Right renal cortex interstitium (tissue), 3 donors: ENCODE measurements around the gene MAN2B2. TPM values are rescaled to one million over a fixed set of nuclear protein-coding genes. Genes with fewer than 3 reads are reported as not detected.

ENCODE experiments used
- DNase-seq, 3 donors: peaks; one replicate each; pipeline ENCODE4 v3.0.0-alpha.2; 2013; ENCODE audit warnings: low read depth in 3 of 3, low spot score in 2 of 3
- polyA plus RNA-seq, 3 donors: library from polyadenylated mRNA; unstranded; fragments of 120-200 nt; gene quantifications; one replicate each; pipeline ENCODE4 v1.2.1, GENCODE V29; 2013; ENCODE audit not compliant: insufficient read length in 3 of 3

Gene MAN2B2
- polyA plus RNA-seq, 3 donors, result 15.3 to 16.7 (median 15.6) TPM

DNA sequence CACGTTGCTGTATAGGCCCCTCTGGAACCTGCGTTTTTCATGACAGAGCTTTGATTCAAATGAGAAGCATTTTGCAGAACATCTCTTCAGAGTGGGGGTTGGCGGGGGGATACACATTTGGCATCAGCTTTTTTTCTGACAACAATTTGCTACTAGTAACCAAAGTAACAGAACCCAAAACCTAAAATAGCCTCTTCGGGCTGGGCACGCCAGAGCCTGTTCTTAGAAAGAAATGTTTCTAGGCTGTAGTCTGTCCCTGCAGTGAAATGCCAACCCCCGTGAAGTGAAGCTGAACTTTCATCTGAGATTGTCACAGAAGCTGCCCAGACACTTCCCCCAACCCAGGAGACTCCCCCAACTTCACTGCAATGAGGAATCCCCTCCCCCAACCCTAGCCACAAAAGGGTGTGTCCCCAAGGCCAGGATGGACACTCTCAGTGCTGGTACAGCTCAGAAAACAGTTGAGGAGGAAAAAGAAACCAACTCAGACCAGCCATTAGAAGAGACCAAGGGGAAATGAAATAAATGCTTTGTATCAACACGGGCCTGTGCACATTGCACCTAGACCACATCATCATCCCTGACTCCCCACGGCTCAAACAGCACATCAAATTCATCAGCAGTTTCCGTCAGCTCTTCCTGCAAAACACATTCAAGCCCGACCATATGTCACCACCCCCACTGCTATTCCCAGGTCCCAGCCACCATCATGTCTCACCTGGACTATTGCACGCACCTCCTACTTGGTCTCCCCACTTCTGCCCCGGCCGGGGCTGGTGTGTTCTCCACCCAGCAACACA lies 8.4 kb upstream of the MAN2B2 start:
- DNase-seq, result no peak

DNA sequence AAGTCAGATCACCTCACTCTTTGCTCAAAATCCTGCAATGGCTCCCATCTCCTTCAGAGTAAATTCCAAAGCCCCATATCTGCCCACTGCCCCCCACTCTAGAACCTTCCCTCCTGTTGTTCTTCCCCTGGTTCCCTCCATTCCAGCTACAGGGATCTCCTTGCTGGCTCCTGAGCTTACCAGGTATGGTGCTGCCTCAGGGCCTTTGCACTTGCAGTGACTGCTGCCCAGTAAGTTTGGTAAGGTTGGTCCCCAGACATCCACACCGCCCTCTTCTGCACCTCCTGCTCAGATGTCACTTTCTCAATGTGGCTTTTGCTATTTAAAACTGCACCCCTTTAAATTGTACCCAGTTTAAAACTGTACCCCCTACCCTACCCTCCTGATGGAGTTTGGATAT lies 7.8 kb upstream of the MAN2B2 start:
- no peak for DNase-seq

DNA sequence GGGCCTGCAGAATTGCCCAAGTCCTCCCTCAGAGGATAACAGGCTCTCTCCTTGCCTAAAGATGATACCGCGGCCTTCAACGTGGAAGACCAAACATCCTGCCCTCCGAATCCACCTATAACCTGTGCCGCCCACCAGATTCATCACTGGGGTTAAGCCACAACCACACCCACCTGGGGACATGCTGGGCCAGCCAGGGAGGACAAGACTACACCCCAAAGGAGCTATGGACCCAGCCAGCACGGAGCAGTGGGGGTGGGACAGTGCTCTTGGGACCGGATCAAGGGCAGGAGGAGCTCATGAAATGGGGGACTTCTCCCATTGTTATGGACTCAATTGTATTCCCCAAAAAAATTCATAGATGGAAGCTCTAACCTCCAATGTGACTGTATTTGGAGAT lies 6.8 kb upstream of the MAN2B2 start:
- DNase-seq, result no peak

DNA sequence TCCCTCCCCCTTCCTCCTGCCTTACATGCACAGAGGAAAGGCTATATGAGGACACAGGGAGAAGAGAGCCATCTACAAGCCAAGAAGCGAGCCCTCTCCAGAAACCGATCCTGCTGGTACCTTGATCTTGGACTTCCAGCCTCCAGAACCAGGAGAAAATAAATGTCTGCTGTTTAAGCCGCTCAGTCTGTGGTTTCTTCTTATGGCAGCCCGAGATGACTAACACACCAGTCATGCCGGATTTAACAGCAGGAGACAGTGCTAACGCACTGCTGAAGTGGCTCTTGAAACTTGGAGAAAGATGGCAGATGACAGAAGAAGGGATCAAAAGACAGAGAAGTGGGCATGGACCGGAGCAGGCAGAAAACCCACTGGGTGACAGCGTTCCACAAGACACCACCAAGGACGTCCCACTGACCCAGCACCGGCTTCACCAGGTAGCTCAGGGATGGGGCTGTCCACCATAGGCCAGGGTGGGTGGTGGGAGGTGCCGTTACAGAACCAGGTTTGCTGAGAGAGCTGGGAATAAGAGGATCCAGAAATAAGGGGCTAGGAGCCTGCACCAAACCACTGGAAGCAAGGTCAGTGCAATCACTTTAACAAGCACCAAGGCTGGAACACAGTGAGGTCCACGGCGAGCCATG lies 6.2 kb upstream of the MAN2B2 start:
- DNase-seq, result no peak

DNA sequence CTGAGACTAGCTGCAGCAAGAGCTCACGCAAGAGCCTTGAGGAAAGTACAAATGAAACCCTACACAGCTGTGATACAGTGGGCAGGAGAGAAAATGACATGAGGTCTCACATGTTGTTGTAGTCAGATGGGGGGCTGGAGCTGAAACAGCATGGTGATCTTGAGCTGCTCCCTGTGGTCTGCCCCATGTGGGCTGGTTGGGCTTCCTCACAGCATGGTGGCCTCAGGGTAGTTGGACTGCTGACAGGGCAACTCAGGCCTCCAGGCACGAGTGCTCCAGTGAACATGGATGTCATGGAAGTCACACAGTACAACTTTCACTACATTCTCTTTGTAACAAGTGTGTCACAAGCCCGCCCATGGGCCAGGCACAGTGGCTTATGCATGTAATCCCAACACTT lies 3.4 kb upstream of the MAN2B2 start:
- no peak for DNase-seq

DNA sequence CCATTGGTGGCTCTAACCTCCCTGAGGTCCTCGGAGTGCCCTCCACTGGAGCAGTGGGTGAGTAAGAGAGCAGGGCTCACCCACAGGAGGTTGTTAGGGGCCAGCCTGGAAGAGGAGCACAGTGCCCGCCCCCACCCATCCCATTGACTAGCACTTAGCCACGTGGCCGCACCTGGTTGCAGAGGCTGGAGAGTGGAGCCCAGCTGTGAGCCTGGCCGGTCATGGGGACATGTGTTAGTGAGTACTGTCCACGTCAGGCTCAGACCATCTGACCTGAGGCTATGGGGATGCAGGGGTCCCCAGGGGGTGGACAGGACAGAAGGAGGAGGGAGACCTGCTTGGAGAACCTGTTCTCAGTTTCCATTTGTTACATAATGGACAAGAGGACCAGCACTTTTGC lies 1.4 kb upstream of the MAN2B2 start:
- DNase-seq, result no peak

DNA sequence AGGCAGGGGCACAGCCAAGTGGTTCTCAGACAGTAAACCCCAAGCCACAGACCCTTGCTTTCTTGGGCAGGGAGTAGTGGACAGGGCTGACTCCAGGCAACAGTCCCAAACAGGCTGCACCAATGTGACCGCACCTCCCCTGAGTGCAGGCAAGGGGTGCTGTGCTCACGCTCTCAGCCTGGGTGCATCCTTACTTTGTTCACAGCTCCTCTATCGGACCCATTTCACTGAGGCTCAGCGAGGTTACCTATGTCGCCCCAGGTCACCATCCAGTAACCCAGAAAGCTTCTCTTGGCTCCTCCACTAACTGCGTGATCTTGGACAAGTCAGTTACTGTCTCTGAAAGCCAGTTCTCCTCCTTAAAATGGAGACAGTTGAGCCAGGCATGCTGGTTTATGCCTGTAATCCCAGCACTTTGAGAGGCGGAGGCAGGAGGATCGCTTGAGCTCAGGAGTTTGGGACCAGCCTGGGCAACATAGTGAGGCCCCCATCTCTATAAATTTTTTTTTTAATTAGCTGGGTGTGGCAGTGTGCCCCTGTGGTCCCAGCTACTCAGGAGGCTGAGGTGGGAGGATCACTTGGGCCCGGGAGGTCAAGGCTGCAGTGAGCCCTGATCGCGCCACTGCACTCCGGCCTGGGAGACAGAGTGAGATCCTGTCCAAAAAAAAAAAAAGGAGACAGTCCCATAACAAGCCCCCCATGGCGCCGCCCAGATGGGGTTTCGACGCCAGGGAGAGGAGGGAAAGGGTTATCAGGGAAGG lies 823 bp upstream of the MAN2B2 start:
- DNase-seq, result no peak

DNA sequence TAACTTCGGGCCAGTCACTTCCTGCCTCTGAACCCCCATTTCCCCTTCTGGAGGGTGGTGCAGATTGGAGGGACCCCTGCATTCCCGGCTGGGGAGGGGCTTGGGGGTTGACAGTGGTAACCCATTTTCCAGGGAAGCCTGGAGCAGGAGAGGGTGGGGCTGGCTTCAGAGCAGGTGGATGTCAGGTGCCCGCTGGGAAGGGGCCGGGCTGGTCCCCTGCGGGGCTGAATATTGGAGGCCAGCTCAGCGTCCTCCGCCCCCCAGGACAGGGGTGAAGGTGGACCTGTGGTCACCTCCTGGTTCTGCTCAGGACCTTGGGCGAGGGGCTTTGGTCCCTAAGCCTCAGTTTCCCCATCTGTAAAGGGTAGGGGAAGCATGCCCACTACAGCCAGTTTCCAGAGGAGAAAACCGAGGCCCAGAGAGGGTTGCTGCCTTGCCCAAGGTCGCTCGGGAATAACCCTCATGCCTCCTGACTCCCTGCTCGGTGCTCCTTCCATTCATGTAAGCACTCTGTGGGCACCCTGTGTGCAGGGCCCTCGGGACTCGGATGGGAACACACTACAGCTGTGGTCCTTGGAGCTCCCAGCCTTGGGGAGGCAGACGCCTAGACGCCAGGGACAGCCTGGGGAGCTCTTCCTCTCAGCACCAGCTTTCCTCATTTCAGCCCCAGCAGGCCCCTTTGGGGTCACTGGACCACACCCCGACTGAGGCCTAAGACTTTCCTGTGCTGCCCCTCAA lies 683 bp downstream of the MAN2B2 start:
- DNase-seq, result no peak

DNA sequence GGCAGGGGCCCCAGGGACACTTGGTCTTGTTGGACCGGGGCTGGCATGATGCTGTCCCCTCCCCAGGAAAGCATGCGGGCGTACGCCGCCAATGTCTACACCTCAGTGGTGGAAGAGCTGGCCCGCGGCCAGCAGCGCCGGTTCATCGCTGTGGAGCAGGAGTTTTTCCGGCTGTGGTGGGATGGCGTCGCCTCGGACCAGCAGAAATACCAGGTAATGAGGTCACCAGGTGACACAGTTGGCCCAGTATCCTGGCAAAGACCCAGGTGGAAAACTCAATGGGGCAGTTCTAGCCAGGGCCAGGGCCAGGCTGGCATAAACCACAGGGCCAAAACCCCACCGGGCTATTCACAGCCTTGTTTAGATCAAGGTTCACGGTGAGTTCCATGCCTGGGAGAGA lies 1.5 kb downstream of the MAN2B2 start:
- no peak for DNase-seq

DNA sequence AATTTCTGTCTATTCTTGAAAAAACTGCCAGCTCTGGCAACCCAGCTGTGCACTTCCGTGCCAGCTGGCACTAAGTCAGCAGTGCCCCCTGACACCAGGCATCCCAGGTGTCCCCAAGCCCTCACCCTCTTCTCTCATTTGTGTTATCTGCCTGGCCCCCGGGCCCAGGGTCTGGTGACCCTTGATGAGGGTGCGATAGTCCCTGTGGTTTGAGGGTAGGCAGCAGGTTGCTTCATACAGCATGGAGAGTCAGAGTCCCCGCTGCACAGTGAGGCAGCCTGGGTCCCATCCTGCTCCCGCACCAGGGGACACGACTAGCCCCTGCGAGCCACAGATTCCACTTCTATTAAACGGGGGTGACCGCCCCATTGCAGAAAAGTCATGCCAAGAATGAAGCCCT lies 1.9 kb downstream of the MAN2B2 start:
- DNase-seq, result no peak

DNA sequence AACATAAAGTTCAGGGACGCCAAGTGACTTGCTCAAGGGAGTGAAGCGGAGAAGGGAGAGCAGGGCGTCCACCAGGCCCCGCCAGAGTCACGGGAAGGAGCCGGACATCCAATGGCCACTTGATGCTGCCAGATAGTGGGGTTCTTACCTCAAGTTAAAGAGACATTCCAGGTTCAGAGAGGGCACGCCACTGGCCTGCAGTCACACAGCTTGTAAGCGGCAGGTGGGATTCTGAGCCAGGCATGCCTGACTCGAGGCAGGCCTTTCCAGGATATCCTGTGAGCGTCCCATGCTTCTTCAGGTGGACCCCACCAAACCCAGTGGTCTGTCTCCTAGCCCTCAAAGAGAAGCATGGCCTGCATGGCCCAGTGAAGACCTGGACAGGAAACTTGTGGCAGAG lies 2.4 kb downstream of the MAN2B2 start:
- no peak for DNase-seq

DNA sequence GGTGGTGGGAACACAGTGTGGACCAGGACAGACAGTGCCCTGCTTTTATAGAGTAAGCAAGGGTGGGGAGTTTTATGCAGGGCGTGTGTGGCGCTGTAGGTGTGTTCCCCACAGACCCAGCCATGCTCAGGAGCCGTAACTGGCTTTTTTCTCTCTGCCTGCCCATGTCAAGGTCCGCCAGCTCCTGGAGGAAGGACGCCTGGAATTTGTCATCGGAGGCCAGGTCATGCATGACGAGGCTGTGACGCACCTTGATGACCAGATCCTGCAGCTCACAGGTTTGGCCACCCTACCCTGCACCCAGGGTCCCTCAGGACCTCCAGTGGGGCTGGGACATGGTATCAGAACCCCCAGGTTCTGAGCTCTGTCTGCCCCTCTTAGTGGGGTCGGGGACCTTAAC lies 3.2 kb downstream of the MAN2B2 start:
- no peak for DNase-seq

DNA sequence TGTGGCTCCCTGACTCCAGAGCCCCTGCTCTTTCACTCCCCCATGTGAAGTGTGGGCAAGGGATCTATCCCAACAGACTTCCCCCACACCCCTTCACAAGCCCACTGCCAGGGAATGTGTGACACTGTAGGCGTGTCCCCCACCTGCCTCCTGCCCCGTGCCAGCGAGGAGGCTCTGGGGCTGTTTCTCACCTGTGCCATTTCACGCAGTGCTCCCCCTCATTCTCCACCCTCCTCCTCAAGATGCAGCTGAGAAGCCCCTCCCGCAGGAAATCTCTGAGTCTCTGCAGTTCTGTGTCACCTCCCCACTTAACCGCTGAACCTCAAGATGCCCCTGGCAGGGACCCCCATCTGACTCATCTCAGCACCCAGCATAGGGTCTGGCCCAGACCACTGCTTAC lies 5.4 kb downstream of the MAN2B2 start:
- DNase-seq, result no peak

DNA sequence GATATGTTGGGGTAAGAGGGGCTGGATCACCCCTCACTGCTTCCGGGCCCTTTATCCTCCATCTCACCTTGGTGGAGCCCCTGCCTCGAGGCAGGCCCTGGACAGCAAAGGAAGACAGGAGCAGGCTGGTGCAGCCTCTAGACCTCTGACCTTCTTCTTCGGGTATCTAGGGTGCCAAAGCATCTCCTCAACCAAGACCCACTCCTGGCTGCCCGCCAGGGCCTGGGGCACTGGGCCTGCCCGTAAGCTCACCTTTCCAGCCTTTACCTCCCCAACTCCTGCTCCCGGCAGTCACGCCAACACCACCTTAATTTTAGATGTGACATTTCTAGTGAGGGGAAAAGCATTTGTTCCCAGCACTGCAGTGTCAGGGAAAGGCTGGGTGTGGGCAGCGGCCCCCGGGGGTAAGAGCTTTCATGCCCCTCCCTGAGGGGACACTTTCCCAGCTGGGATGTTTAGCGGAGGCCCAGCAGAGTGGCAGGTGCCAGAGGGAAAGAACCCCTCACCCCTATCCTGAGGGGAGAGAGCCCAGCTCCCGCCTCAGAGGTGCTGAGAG lies 6.7 kb downstream of the MAN2B2 start:
- no peak for DNase-seq

DNA sequence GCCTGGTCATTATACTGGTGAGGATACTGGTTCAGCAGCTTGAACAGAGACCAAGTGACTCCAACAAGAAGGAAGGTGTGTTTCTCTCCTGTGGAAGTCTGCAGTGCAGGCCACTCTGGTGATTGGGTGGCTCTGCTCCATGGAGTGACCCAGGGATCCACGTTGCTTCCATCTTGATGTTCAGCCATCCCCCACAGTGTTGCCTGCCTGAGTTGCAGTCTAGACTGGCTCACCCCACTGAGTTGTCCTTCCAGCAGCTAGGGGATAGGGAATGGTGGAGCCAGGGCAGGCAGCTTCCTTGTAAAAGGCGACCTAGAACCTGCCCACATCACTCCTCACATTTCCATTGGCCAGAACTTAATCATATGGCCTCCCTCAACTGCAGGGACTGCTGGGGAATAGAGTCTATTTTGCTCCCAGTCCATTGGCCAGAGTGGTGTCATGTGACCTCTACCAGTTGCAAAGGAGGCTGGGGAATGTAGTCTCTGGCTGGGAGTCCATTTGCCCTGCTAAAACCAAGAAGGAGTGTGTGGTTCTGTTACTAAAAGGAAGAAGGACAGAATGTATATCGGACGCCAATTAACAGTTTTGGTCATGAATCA lies 8.0 kb downstream of the MAN2B2 start:
- DNase-seq, result no peak

DNA sequence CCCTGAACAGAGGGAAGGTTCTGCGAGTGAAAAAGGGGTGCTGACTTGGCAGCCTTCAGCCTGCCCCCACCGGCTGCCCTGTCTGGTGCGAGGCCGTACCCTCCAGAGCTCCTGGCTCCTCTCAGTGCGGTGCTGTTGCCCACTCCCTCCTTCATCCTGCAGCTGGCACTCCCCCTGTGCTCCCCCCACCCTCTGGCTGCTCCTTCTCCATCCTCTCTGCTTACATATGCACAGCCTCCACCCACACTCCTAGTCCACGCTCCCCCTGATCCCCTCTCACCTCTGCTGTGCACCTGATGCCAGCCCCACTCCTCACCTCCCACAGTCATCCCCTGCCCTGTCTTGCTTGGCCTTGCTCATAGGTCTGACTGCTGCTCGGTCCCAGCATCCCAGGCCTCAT lies 9.9 kb downstream of the MAN2B2 start:
- DNase-seq, result no peak

DNA sequence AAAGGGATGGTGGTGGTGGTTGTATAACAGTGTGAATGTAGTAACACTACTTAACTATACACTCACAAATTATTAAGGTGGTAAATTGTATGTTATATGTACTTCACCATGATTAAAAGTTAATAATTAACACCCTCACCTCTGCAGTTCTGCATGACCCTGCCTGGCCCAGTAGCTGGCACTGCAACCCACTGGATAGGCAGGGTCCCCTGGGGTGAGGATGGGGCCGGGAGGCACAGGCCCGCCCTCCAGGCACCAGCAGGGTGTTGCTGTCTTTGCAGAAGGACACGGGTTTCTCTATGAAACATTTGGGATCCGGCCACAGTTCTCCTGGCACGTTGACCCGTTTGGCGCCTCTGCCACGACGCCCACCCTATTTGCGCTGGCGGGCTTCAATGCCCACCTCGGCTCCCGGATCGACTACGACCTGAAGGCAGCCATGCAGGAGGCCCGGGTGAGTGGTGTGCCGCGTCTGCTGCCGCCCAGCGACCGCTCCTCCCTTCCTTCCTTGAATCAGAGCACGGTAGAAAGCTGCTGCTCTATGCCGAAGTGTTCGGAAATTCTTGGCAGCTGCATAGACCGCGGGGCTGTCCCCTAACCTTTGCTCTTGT lies 11.8 kb downstream of the MAN2B2 start:
- DNase-seq, result no peak

DNA sequence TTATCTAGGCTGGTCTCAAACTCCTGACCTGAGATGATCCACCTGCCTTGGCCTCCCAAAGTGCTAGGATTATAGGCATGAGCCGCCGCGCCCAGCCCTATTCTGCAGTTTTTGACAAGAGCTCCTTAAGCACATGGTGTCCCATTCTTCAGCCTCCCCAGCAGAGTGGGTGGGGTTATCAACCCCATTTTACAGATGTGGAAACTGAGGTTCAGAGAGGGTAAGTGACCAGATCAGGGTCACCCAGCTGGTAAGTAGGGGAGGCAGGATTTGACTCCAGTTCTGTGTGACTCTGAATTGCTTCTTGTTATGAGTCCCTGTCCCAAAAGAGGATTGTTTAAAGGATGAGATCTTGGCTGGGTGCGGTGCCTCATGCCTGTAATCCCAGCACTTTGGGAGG lies 14.5 kb downstream of the MAN2B2 start:
- no peak for DNase-seq

DNA sequence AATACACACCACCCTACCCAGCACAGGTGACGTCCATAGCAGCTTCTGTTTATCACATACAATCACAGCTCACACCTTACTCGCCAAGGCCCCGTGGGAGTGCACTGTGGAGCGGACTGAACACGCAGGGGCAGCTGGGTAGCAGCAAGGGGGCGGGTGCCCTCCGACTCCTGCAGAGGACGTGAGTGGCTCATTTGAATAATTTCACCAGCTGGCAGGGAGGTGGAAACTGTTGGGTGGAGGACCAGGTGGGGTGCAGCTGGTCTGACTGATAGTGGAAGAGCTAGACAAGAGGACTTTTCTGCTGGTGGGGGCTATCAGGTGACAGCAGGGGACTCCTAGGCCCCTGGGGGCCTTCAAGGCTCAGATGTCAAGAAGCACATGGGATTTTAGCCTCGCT lies 16.3 kb downstream of the MAN2B2 start:
- DNase-seq, result no peak

DNA sequence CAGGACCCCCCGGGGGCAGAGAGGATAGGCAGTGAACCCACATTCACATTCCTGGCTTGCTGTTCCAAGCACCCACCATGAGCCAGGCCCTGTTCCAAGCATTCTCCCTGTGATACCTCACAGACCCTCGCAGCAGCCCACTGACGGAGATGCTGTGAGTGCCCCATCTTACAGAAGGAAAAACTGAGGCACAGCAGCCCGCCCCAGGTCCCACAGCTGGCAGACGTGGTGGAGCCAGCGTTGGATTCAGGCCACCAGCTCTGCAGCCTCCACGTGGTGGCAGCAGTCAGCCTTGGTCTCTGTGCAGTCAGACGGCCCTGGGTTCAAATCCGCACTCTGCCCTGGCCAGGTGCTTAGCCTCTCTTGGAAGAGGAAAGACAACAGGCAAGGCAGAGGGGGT lies 16.8 kb downstream of the MAN2B2 start:
- DNase-seq, result no peak
